ENCODE data around the gene SMPD3. TPM values are rescaled to one million over a fixed set of nuclear protein-coding genes. Genes with fewer than 3 reads are reported as not detected.

The SMPD3 gene
- total and polyA plus RNA-seq, 2 experiments from 2014 or later = 0.57 to 0.83 TPM

DNA sequence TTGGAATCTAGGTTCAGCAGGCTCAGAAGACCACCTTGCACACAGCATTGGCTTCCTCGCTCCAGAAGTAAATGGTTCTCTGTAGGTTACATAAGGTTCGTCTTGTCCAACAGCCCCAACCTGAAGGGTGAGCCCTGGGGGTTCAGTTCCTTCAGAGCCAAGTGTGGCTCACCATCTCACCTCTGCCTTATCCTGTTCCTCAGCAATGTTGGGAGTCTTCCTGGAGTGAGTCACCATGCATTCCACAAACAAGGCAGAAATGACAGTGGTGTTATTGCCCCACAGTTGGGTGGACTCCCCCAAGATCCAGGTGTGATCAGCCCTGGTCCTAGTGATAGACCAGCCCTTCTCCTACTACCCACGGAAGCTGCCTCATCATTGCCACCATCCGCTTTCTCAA, 26.8 kb upstream of the SMPD3 start (continued):
- TF ChIP-seq, protein P1, sequence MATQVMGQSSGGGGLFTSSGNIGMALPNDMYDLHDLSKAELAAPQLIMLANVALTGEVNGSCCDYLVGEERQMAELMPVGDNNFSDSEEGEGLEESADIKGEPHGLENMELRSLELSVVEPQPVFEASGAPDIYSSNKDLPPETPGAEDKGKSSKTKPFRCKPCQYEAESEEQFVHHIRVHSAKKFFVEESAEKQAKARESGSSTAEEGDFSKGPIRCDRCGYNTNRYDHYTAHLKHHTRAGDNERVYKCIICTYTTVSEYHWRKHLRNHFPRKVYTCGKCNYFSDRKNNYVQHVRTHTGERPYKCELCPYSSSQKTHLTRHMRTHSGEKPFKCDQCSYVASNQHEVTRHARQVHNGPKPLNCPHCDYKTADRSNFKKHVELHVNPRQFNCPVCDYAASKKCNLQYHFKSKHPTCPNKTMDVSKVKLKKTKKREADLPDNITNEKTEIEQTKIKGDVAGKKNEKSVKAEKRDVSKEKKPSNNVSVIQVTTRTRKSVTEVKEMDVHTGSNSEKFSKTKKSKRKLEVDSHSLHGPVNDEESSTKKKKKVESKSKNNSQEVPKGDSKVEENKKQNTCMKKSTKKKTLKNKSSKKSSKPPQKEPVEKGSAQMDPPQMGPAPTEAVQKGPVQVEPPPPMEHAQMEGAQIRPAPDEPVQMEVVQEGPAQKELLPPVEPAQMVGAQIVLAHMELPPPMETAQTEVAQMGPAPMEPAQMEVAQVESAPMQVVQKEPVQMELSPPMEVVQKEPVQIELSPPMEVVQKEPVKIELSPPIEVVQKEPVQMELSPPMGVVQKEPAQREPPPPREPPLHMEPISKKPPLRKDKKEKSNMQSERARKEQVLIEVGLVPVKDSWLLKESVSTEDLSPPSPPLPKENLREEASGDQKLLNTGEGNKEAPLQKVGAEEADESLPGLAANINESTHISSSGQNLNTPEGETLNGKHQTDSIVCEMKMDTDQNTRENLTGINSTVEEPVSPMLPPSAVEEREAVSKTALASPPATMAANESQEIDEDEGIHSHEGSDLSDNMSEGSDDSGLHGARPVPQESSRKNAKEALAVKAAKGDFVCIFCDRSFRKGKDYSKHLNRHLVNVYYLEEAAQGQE (IDR thresholded peaks at IDR 0.05; ENCODE audit: unreplicated experiment) = no peak
- TF ChIP-seq JUNB (IDR thresholded peaks at IDR 0.05; ENCODE audit: unreplicated experiment) (no peak), EZH2 (IDR thresholded peaks at IDR 0.05; ENCODE audit: low read depth, unreplicated experiment) (no peak)
- TF ChIP-seq, protein P2, sequence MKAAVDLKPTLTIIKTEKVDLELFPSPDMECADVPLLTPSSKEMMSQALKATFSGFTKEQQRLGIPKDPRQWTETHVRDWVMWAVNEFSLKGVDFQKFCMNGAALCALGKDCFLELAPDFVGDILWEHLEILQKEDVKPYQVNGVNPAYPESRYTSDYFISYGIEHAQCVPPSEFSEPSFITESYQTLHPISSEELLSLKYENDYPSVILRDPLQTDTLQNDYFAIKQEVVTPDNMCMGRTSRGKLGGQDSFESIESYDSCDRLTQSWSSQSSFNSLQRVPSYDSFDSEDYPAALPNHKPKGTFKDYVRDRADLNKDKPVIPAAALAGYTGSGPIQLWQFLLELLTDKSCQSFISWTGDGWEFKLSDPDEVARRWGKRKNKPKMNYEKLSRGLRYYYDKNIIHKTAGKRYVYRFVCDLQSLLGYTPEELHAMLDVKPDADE (IDR thresholded peaks at IDR 0.05) = no peak

DNA sequence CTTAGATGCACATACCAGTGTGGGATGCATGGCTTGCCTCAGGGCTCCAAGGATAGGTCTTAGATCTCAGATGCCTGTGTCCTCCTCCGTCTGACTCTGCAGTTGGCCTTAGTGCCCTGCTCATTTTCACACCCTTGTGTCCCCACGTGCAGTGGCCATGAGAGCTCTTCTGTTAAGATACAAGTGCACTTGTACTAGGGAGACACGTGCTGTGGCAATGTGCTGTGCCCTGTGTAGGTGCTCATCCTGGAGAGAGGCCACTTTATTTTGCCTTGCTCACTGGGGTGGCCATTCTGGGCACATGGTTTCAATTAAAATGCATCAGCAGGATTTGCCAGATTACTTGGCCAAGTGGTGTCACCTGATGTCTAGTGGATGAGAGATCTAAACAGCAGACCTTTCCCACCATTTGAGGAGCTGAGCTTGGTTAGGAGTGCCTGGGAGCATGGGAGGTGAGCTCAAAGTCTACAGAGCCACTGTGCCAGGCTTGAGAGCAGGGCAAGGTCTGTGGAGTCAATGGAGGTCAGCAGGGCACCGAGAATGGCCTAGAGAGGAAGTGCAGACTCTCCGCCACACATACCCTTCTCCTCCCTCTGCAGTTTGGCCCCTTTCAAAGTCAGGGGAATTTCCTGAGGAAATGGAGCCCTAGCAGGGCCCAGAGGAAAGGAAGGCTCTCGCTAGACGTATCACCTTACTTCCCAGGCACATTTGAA, 25.2 kb upstream of the SMPD3 start:
- peaks cover 4% of the 10 kb centered on the region; the same call in 1 of the 2 replicates for H3K4me1 ChIP-seq (ENCODE audit: insufficient read depth)
- no peak overlapping the region for H3K27ac ChIP-seq (ENCODE audit: low read depth)
- no peak overlapping the region for H3K4me2 ChIP-seq
- 0 out of 2 replicates have a peak, but pooled peaks cover 3% of the 10 kb centered on the region for H3K9me2 ChIP-seq (ENCODE audit: insufficient read depth)
- Mint-ChIP-seq H3K4me1 (peaks cover 7% of the 10 kb centered on the region), H3K9me3 (peaks cover 8% of the 10 kb centered on the region), H3K4me3 (no peak overlapping the region), H3K27ac (no peak overlapping the region), H3K36me3 (ENCODE audit: low read depth) (peaks cover 10% of the 10 kb centered on the region; the same call in 2 of the 3 replicates), H3K27me3 (ENCODE audit: insufficient read depth, low read depth, poor library complexity) (peaks cover 2% of the 10 kb centered on the region)
- H2AFZ ChIP-seq = no peak overlapping the region; the same call in 1 of the 2 replicates
- DNase-seq (ENCODE audit: low spot score) (no peak), ATAC-seq (no peak)
- H3K4me3 ChIP-seq = no peak overlapping the region
- H3K27me3 ChIP-seq (ENCODE audit: insufficient read depth) = no peaks in the 10 kb centered on the region
- H3K79me2 ChIP-seq (replicated peaks; ENCODE audit: insufficient read depth) = no peaks in the 10 kb centered on the region
- no peaks in the 10 kb centered on the region for H3F3A ChIP-seq (replicated peaks; ENCODE audit: low read depth)
- H4K20me1 ChIP-seq (replicated peaks; ENCODE audit: insufficient read depth) = no peaks in the 10 kb centered on the region
- no peaks in the 10 kb centered on the region; the same call in 1 of the 2 replicates for H3K36me3 ChIP-seq (ENCODE audit: insufficient read depth)
- TF ChIP-seq STAT1 (IDR thresholded peaks at IDR 0.05; ENCODE audit: unreplicated experiment) (no peak), CREB1 (CRISPR knock-in tag; IDR thresholded peaks at IDR 0.05; ENCODE audit: low read depth) (no peak), EZH2phosphoT487 (IDR thresholded peaks at IDR 0.05; ENCODE audit: unreplicated experiment) (no peak), ZNF114 (CRISPR knock-in tag; IDR thresholded peaks at IDR 0.05) (no peak), ZNF331 (CRISPR knock-in tag; IDR thresholded peaks at IDR 0.05; ENCODE audit: low read depth) (no peak), EZH2 (IDR thresholded peaks at IDR 0.05; ENCODE audit: low read depth, unreplicated experiment) (no peak), NANOG (IDR thresholded peaks at IDR 0.05; ENCODE audit: borderline replicate concordance) (no peak)
- TF ChIP-seq, protein P3, sequence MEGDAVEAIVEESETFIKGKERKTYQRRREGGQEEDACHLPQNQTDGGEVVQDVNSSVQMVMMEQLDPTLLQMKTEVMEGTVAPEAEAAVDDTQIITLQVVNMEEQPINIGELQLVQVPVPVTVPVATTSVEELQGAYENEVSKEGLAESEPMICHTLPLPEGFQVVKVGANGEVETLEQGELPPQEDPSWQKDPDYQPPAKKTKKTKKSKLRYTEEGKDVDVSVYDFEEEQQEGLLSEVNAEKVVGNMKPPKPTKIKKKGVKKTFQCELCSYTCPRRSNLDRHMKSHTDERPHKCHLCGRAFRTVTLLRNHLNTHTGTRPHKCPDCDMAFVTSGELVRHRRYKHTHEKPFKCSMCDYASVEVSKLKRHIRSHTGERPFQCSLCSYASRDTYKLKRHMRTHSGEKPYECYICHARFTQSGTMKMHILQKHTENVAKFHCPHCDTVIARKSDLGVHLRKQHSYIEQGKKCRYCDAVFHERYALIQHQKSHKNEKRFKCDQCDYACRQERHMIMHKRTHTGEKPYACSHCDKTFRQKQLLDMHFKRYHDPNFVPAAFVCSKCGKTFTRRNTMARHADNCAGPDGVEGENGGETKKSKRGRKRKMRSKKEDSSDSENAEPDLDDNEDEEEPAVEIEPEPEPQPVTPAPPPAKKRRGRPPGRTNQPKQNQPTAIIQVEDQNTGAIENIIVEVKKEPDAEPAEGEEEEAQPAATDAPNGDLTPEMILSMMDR (conservative IDR thresholded peaks at IDR 0.05; ENCODE audit: low read depth in 2 of 2) = no peak
- TF ChIP-seq, protein P4, sequence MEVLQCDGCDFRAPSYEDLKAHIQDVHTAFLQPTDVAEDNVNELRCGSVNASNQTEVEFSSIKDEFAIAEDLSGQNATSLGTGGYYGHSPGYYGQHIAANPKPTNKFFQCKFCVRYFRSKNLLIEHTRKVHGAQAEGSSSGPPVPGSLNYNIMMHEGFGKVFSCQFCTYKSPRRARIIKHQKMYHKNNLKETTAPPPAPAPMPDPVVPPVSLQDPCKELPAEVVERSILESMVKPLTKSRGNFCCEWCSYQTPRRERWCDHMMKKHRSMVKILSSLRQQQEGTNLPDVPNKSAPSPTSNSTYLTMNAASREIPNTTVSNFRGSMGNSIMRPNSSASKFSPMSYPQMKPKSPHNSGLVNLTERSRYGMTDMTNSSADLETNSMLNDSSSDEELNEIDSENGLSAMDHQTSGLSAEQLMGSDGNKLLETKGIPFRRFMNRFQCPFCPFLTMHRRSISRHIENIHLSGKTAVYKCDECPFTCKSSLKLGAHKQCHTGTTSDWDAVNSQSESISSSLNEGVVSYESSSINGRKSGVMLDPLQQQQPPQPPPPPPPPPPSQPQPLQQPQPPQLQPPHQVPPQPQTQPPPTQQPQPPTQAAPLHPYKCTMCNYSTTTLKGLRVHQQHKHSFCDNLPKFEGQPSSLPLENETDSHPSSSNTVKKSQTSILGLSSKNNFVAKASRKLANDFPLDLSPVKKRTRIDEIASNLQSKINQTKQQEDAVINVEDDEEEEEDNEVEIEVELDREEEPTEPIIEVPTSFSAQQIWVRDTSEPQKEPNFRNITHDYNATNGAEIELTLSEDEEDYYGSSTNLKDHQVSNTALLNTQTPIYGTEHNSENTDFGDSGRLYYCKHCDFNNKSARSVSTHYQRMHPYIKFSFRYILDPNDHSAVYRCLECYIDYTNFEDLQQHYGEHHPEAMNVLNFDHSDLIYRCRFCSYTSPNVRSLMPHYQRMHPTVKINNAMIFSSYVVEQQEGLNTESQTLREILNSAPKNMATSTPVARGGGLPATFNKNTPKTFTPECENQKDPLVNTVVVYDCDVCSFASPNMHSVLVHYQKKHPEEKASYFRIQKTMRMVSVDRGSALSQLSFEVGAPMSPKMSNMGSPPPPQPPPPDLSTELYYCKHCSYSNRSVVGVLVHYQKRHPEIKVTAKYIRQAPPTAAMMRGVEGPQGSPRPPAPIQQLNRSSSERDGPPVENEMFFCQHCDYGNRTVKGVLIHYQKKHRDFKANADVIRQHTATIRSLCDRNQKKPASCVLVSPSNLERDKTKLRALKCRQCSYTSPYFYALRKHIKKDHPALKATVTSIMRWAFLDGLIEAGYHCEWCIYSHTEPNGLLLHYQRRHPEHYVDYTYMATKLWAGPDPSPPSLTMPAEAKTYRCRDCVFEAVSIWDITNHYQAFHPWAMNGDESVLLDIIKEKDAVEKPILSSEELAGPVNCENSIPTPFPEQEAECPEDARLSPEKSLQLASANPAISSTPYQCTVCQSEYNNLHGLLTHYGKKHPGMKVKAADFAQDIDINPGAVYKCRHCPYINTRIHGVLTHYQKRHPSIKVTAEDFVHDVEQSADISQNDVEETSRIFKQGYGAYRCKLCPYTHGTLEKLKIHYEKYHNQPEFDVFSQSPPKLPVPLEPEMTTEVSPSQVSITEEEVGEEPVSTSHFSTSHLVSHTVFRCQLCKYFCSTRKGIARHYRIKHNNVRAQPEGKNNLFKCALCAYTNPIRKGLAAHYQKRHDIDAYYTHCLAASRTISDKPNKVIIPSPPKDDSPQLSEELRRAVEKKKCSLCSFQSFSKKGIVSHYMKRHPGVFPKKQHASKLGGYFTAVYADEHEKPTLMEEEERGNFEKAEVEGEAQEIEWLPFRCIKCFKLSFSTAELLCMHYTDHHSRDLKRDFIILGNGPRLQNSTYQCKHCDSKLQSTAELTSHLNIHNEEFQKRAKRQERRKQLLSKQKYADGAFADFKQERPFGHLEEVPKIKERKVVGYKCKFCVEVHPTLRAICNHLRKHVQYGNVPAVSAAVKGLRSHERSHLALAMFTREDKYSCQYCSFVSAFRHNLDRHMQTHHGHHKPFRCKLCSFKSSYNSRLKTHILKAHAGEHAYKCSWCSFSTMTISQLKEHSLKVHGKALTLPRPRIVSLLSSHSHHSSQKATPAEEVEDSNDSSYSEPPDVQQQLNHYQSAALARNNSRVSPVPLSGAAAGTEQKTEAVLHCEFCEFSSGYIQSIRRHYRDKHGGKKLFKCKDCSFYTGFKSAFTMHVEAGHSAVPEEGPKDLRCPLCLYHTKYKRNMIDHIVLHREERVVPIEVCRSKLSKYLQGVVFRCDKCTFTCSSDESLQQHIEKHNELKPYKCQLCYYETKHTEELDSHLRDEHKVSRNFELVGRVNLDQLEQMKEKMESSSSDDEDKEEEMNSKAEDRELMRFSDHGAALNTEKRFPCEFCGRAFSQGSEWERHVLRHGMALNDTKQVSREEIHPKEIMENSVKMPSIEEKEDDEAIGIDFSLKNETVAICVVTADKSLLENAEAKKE (CRISPR knock-in tag; IDR thresholded peaks at IDR 0.05) = no peak
